Stimulated activated naive CD4-positive, alpha-beta T cell (primary cell): ENCODE data around the gene YTHDC1.
"Not testable (repeated sequence)": the region's sequence is repeated elsewhere in the genome, so short reads cannot be mapped to it uniquely, and the experiment has no call there.

Experiments used
- DNase-seq, 6 experiments: peaks; one replicate each; lab custom pipeline; 2025; lab: John Stamatoyannopoulos, UW

Gene YTHDC1

DNA sequence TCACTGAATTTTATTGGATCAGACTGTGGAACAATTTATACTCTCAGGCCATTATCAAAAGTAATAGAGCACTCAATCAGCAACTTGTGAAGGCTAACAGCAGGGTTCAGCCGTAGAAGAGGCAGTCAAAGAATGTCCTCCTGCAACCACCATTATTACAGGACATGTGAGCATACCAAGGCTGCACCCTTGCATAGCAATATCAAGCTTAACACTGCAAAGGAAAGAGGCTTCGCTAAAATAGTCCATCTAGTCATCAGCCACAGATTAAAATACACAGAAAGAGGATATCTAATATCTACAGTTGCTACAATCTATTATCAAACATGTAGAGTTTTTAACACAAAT is 61.5 kb downstream of the YTHDC1 start:
- no peak for DNase-seq

DNA sequence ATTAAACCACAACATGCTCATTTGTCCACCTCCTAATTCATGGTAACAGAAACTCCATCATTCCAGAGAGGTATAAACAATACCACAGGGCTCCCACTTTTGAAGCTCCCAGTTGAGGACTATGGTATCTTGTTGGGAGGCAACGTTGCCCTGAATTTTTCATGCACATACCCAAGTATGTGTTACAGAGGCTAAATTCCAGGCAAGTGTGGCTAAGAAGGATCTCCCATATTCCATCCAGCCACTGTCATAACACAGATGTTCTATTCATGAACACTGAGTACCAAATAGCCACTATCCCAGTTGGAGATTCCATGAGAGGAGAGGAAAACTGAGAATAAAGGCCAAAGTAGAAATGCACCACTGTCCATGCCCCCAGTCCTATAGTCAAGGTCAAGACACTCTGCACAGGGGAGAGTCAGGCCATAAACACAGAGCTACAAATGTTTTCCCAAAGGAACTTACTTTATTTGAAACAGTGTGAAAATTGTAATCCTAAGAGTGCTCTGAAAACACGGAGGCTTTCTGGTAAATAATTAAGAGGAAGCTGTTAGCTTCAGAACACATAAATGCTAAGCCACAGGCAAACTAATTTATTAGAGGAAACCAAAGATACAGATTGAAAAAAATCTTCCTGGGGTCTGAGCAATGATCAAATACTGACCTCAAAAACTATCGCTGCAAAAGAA is 62.0 kb downstream of the YTHDC1 start:
- no peak for DNase-seq

GRCh38 chr4:68283714-68284113 is 66.2 kb downstream of the YTHDC1 start:
- DNase-seq: no peak

DNA sequence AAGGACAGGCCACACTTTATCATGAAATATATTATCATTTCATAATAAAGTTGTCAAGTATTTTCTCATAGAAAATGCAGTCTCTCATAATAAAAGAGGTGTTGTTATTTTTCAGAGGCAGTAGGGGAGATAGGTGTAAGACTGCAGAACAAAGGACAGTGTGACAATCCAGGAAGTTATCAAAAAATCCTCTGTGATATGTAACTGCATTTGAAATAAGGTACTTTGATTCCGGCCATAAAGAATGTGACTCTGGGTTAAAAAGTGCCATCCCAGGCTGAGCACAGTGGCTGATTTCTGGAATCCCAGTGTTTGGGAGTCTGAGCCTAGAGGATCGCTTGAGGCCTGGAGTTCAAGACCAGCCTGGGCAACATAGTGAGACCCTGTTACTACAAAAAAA is 66.8 kb downstream of the YTHDC1 start:
- DNase-seq: peak in 1 of 6 experiments; percentile 3

DNA sequence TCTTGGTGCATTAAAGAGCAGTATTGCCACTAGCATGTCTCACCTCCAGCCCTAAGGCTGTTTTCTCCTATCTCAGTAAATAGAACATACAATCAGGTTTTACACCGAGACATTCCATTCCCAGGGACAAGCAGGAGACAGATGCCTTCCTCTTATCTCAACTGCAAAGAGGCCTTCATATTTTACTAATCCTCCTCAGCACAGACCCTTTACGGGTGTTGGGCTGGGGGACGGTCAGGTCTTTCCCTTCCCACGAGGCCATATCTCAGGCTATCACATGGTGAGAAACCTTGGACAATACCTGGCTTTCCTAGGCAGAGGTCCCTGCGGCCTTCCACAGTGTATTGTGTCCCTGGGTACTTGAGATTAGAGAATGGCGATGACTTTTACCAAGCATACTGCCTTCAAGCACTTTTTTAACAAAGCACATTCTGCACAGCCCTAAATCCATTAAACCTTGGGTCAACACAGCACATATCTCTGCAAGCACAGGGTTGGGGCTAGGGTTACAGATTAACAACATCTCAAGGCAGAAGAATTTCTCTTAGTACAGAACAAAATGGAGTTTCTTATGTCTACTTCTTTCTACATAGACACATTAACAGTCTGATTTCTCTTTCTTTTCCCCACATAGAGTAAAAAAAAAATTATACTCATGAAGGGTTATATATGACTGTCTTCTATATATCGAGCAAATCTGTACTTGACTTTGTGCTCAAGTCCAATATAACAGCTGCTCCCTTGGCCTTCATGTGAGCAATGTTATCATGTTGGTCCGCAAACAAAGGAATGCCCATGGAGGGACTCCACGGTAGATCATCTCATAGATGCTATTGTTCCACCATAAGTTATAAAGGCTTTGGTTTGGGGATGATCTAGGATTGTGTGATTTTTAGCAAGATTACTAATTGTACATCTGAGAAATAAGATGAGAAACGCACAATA is 67.8 kb downstream of the YTHDC1 start:
- not testable (repeated sequence) for DNase-seq

DNA sequence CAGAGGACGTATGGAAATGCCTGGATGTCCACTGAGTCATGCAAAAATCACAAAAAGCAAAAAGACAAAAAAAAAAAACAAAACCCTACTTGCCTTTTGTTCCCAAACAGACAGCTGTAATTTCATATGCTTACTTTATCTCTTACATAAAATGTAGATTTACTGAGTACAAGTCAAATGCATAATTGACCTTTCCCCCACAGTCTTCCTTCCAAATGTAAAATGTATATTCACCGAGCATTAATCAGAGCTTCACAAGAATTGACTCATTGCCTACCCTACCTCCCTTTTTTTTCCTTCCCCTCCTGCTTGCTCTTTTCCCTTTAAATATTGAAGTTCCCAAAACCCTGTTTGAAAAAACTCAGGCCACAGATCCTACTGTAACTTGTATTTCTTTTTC is 71.9 kb downstream of the YTHDC1 start:
- no peak for DNase-seq

GRCh38 chr4:68277627-68278026 is 72.3 kb downstream of the YTHDC1 start:
- DNase-seq: no peak

DNA sequence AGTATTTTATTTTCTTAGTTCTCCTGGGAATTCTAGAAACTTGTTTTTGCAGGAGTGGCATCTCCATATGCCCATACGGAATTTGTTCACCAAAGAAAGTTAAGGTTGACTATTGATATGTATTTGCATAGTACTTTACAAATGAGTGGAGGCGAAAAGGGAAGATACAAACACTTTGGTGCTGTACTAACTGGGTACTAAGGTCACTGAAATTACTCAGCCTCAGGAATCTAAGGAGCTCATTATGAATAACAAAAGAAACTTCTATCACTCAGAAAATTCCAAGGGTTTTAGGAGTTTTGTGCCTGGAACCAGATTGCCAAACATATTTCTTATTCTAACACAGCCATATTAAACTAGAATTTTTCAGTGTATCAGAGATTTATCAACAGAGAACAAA is 77.0 kb downstream of the YTHDC1 start:
- DNase-seq: no peak

DNA sequence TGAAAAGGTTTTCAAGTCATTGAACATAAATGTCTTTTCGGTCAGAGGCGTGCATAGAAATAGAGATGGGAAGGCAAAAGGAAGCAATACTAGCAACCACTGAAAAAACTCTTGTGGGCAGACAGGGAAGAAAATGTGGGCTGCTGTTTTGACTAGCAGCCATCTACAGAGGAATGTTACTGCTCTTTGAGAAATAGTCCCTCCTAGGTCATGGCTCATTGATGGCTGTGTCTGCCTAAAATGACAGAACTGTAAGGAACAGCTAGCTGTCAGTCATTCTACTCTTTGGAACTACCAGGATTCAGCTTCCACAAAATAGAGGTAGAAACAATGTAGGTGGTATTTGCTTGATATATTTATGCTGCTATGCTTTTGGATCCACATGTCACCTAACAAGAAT is 77.5 kb downstream of the YTHDC1 start:
- no peak for DNase-seq

DNA sequence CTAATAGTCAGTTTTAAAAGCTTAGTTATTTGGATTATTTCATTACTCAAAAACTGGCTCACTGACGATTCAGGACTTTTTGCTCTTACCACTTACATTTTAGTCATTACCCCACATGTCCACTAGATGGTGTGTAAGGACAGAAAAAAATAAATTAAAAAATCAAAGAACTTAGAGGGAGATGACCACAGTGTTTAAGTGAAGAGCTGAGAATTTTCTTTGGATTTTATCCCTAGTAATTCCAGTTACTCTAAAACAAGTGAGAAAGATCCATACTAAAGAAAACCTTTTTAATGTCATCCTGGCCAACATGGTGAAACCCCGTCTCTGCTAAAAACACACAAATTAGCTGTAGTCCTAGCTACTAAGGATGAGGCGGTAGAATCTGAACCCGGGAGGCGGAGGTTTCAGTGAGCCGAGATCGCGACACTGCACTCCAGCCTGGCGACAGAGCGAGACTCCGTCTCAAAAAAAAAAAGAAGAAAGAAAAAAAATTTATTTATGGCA is 78.0 kb downstream of the YTHDC1 start:
- peak in 3 of 6 experiments; percentile 25 to 60 (median 31) for DNase-seq

GRCh38 chr4:68267433-68267944 is 82.4 kb downstream of the YTHDC1 start:
- no peak for DNase-seq

DNA sequence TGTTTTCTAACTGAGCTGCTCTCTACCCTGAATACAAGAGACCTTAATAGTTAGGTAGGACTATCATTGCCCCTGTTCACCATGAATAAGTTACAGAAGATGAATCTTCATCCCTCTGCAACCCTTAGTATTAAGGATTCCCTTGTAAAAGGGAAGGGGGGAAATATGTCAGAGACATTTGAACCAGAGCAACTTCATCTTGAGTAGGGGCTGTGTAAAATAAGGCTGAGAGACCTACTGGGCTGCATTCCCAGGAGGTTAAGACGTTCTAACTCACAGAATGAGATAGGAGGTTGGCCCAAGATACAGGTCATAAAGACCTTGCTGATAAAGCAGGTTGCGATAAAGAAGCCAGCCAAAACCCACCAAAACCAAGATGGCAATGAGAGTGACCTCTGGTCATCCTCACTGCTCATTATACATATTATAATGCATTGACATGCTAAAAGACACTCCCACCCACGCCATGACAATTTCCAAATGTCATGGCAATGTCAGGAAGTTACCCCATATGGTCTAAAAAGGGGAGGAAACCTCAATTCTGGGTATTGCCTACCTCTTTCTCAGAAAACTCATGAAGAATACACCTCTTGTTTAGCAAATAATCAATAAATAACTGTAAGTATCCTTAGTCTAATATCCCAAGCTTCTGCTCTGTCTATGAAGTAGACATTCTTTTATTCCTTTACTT is 84.9 kb downstream of the YTHDC1 start:
- DNase-seq: no peak
